Measurements from ENCODE around the gene LMX1A.

DNA sequence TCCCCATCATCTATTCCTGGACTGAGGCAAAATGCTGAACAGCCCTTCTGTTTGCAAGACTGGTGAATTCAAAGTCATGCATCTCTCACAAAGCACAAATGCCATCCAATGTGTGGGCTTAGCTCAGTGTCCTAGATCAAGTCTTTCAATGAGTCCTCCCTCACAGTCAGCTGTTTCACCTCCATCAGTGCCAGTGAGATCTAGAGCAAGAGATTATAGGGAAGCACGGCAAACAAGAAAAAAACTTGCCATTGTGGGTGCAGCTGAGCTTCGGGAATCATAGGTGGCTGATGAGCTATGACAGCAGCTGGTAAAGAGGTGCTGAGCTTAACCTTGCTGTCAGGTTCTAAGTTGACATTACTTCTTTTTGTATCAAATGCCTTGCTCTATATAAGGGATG is 130.2 kb downstream of the LMX1A start:
- TF ChIP-seq GATA2 (IDR thresholded peaks at IDR 0.05; ENCODE audit: low read depth, low read length) (no peak), GATA3 (IDR thresholded peaks at IDR 0.05; ENCODE audit: low read depth, low read length) (no peak)
